Fibroblast of villous mesenchyme (primary cell): ENCODE measurements around the gene ALK. TPM values are rescaled to one million over a fixed set of nuclear protein-coding genes. Genes with fewer than 3 reads are reported as not detected.

Experiments used
- DNase-seq: peaks from one replicate; pipeline ENCODE4 v3.0.0-alpha.2; 2010; ENCODE audit warnings: low read depth
- H3K4me3 ChIP-seq: 2 replicates; pipeline ENCODE4 v1.5.1; 2011; ENCODE audit warnings: low read depth, mild to moderate bottlenecking, low read length
- total RNA-seq: library from RNA; depleted of rRNA; stranded (reverse); fragments of >200 nt; gene quantifications from 2 replicates; pipeline ENCODE4 v1.2.3, GENCODE V29; 2012
- TF ChIP-seq, protein P1 (sequence below): IDR thresholded peaks from 2 replicates; pipeline ENCODE4 v1.5.1; 2012; ENCODE audit warnings: low read depth, mild to moderate bottlenecking, low read length; ENCODE audit not compliant: insufficient read depth

ALK gene
- total RNA-seq, 1 donor: not detected

- DNase-seq: peak; percentile 85
- TF ChIP-seq, protein P1, sequence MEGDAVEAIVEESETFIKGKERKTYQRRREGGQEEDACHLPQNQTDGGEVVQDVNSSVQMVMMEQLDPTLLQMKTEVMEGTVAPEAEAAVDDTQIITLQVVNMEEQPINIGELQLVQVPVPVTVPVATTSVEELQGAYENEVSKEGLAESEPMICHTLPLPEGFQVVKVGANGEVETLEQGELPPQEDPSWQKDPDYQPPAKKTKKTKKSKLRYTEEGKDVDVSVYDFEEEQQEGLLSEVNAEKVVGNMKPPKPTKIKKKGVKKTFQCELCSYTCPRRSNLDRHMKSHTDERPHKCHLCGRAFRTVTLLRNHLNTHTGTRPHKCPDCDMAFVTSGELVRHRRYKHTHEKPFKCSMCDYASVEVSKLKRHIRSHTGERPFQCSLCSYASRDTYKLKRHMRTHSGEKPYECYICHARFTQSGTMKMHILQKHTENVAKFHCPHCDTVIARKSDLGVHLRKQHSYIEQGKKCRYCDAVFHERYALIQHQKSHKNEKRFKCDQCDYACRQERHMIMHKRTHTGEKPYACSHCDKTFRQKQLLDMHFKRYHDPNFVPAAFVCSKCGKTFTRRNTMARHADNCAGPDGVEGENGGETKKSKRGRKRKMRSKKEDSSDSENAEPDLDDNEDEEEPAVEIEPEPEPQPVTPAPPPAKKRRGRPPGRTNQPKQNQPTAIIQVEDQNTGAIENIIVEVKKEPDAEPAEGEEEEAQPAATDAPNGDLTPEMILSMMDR: no peak
- no peak overlapping the region for H3K4me3 ChIP-seq
Observed at GRCh38 chr2:29223851-29224692, 697.3 kb downstream of the ALK start.

GRCh38 chr2:29223257-29223656 lies 698.1 kb downstream of the ALK start:
- TF ChIP-seq, protein P1: no peak
- no peak for DNase-seq
- no peak overlapping the region for H3K4me3 ChIP-seq

GRCh38 chr2:29222381-29223179 lies 698.8 kb downstream of the ALK start:
- TF ChIP-seq, protein P1: no peak
- no peak overlapping the region for H3K4me3 ChIP-seq
- DNase-seq: no peak

DNA sequence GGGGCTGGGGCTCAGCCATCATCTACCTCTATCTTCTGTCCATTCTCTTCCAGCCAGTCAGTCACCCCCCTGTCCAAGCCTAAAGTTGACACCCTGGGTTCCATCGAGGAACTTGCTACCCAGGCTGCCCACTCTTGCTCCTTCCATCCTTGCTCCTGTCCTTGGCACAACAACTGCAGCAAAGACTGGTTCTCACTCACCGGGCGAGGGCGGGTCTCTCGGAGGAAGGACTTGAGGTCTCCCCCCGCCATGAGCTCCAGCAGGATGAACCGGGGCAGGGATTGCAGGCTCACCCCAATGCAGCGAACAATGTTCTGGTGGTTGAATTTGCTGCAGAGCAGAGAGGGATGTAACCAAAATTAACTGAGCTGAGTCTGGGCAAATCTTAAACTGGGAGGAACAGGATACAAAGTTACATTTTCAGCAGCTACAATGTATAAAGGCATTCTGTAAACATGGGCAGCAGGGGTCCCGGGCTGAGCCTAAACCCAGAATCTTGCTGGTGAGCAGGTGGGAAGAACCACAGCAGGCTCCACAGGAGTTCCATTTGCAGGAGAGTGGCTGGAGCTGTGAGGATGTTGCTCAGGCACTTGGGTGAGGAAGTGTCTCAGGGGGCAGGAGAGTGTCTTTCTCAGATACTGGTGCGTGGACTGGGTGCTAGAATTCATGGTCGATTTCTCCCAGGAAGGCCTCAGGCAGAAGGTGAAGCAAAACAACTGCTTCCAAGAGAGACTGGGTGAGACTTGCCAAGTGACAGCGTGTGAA lies 700.7 kb downstream of the ALK start:
- no peak overlapping the region for H3K4me3 ChIP-seq
- no peak for DNase-seq
- TF ChIP-seq, protein P1: no peak

- TF ChIP-seq, protein P1: no peak
- H3K4me3 ChIP-seq: no peak overlapping the region
- no peak for DNase-seq
Observed at GRCh38 chr2:29219374-29219773, 702.0 kb downstream of the ALK start.

GRCh38 chr2:29218550-29219125 lies 702.7 kb downstream of the ALK start:
- H3K4me3 ChIP-seq: no peak overlapping the region
- TF ChIP-seq, protein P1: no peak
- no peak for DNase-seq
